CD4-positive, alpha-beta T cell treated with Interferon alpha-2 for 1 hour (primary cell): Measurements from ENCODE around the gene MICOS13.

Experiments
- DNase-seq, 2 donors: peaks; one replicate each; pipeline ENCODE4 v3.0.0-alpha.2; 2020 to 2022

The MICOS13 gene

GRCh38 chr19:5666921-5667610, 13.2 kb downstream of the MICOS13 start:
- DNase-seq: no peak

GRCh38 chr19:5665781-5666513, 14.4 kb downstream of the MICOS13 start:
- no peak for DNase-seq

- DNase-seq: no peak
Measured at GRCh38 chr19:5664515-5664914, 15.8 kb downstream of the MICOS13 start.

- no peak for DNase-seq
Measured at GRCh38 chr19:5663904-5664303, 16.4 kb downstream of the MICOS13 start.

- no peak for DNase-seq
Measured at GRCh38 chr19:5661483-5661882, 18.8 kb downstream of the MICOS13 start.

- no peak for DNase-seq
Measured at GRCh38 chr19:5655412-5655811, 24.9 kb downstream of the MICOS13 start.

GRCh38 chr19:5654931-5655330, 25.4 kb downstream of the MICOS13 start:
- no peak for DNase-seq

GRCh38 chr19:5652261-5652660, 28.1 kb downstream of the MICOS13 start:
- no peak for DNase-seq

- DNase-seq: no peak
Measured at GRCh38 chr19:5651361-5651760, 29.0 kb downstream of the MICOS13 start.

- no peak for DNase-seq
Measured at GRCh38 chr19:5648464-5648863, 31.9 kb downstream of the MICOS13 start.

- no peak for DNase-seq
Measured at GRCh38 chr19:5646703-5647102, 33.6 kb downstream of the MICOS13 start.

GRCh38 chr19:5645409-5645808, 34.9 kb downstream of the MICOS13 start:
- no peak for DNase-seq

- DNase-seq: no peak
Measured at GRCh38 chr19:5644037-5644436, 36.3 kb downstream of the MICOS13 start.

- DNase-seq: no peak
Measured at GRCh38 chr19:5643060-5643459, 37.3 kb downstream of the MICOS13 start.

- no peak for DNase-seq
Measured at GRCh38 chr19:5642204-5642603, 38.1 kb downstream of the MICOS13 start.

GRCh38 chr19:5641171-5641570, 39.1 kb downstream of the MICOS13 start:
- DNase-seq: no peak

GRCh38 chr19:5637971-5638370, 42.3 kb downstream of the MICOS13 start:
- DNase-seq: no peak

- no peak for DNase-seq
Measured at GRCh38 chr19:5635427-5635826, 44.9 kb downstream of the MICOS13 start.

GRCh38 chr19:5632657-5633056, 47.7 kb downstream of the MICOS13 start:
- no peak for DNase-seq

GRCh38 chr19:5632241-5632612, 48.1 kb downstream of the MICOS13 start:
- DNase-seq: no peak

- no peak for DNase-seq
Measured at GRCh38 chr19:5631567-5632240, 48.6 kb downstream of the MICOS13 start.

- DNase-seq: peak in 1 of 2 donors; percentile 39
Measured at GRCh38 chr19:5628919-5629481, 51.3 kb downstream of the MICOS13 start.

- no peak for DNase-seq
Measured at GRCh38 chr19:5628461-5628860, 51.9 kb downstream of the MICOS13 start.
